C4-2B (cell line): ENCODE results near the gene FAHD2B.
"Not testable (repeated sequence)": the region's sequence is repeated elsewhere in the genome, so short reads cannot be mapped to it uniquely, and the experiment has no call there.

Experiments used
- ZFX ChIP-seq: fragments of 450-650 bp; IDR thresholded peaks from 2 replicates; pipeline ENCODE4 v1.6.1; 2017
- TF ChIP-seq, protein P1 (sequence below): fragments of 450-650 bp; conservative IDR thresholded peaks from 2 replicates; pipeline ENCODE4 v1.5.1; 2017; ENCODE audit warnings: mild to moderate bottlenecking

DNA sequence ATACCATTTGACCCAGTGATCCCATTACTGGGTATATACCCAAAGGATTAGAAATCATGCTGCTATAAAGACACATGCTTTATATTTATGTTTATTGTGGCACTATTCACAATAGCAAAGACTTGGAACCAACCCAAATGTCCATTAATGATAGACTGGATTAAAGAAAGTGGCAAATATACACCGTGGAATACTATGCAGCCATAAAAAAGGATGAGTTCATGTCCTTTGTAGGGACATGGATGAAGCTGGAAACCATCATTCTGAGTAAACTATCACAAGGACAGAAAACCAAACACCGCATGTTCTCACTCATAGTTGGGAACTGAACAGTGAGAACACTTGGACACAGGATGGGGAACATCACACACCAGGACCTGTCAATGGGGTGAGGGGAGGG lies 12.2 kb upstream of the FAHD2B start:
- TF ChIP-seq, protein P1, sequence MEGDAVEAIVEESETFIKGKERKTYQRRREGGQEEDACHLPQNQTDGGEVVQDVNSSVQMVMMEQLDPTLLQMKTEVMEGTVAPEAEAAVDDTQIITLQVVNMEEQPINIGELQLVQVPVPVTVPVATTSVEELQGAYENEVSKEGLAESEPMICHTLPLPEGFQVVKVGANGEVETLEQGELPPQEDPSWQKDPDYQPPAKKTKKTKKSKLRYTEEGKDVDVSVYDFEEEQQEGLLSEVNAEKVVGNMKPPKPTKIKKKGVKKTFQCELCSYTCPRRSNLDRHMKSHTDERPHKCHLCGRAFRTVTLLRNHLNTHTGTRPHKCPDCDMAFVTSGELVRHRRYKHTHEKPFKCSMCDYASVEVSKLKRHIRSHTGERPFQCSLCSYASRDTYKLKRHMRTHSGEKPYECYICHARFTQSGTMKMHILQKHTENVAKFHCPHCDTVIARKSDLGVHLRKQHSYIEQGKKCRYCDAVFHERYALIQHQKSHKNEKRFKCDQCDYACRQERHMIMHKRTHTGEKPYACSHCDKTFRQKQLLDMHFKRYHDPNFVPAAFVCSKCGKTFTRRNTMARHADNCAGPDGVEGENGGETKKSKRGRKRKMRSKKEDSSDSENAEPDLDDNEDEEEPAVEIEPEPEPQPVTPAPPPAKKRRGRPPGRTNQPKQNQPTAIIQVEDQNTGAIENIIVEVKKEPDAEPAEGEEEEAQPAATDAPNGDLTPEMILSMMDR = not testable (repeated sequence)
- not testable (repeated sequence) for TF ChIP-seq ZFX
